Measurements from ENCODE around the gene MXI1.

Gene MXI1

DNA sequence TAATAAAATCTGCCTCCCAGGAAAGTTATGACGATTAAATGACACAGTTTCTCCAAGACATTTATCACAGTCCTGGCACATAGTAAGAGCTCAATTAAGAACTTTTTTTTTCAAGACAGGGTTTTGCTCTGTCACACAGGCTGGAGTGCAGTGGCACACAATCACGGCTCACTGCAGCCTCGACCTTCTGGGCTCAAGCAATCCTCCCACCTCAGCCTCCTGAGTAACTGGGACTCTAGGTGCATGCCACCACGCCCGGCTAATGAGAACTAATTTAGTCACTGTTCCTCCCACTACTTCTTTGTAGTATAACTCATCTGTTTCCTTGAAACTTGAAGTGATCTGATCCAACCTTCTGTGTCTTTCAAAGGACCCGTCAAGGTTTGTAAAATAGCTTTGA, 42.2 kb upstream of the MXI1 start:
- H3K27ac ChIP-seq, result no peak overlapping the region
- TF ChIP-seq, protein P1, sequence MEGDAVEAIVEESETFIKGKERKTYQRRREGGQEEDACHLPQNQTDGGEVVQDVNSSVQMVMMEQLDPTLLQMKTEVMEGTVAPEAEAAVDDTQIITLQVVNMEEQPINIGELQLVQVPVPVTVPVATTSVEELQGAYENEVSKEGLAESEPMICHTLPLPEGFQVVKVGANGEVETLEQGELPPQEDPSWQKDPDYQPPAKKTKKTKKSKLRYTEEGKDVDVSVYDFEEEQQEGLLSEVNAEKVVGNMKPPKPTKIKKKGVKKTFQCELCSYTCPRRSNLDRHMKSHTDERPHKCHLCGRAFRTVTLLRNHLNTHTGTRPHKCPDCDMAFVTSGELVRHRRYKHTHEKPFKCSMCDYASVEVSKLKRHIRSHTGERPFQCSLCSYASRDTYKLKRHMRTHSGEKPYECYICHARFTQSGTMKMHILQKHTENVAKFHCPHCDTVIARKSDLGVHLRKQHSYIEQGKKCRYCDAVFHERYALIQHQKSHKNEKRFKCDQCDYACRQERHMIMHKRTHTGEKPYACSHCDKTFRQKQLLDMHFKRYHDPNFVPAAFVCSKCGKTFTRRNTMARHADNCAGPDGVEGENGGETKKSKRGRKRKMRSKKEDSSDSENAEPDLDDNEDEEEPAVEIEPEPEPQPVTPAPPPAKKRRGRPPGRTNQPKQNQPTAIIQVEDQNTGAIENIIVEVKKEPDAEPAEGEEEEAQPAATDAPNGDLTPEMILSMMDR (conservative IDR thresholded peaks at IDR 0.05), result no peak

DNA sequence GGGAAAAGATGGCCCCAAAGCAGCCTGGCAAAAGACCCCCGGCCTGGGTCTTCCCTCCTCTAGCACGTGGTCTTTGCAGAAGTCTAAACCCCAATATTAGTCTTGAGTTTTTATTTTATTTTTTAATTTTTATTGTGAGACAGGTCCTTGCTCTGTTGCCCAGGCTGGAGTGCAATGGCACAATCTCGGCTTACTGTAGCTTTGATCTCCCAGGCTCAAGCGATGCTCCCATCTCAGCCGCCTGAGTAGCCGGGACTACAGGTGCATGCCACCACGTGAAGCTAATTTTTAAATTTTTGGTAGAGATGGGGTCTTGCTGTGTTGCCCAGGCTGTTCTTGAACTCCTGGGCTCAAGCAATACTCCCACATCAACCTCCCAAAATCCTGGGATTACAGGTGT, 40.3 kb upstream of the MXI1 start:
- H3K27ac ChIP-seq, result no peak overlapping the region
- TF ChIP-seq, protein P1 (conservative IDR thresholded peaks at IDR 0.05), result no peak

DNA sequence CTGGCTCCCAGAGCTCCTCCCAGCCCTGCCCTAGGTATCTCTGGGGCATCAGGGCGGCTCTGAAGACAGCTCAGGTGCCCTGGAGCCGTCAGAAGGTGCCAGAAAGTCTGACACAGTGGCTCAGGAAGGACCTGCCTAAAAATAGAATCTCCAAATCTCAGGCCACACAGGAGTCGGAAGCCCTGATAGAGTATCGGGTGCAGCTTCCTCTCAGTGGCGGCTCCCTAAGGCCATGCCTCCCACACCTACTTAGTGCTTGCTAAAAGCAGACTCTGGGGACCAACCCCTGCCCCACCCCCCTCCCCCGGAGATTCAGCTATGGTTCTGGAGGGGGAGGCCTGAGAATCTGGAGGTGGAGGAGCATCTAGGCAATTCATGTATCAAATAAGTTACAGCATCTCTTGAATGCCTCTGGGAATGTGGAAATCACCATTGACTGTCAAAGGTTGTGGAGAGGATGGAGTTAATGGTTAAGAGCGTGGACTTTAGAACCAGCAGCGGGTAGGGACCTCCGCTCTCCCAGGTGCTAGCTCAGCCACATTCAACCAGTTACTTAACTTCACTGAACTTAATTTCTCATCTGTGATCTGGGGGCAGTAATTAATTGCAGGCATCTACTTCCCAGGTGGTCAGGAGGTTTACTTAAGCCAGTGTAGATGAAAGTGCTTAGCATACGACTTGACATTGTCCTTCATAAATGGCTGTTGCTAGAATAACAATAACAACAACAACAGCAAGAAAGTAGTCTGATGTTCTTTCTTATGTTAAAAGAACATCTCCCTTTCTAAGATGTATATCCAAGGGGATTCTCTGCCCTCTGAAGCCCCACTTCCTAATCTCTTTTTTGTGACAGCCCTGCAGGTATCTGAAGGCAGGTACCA, 38.6 kb upstream of the MXI1 start:
- TF ChIP-seq, protein P1 (conservative IDR thresholded peaks at IDR 0.05), result no peak
- no peak overlapping the region for H3K27ac ChIP-seq

DNA sequence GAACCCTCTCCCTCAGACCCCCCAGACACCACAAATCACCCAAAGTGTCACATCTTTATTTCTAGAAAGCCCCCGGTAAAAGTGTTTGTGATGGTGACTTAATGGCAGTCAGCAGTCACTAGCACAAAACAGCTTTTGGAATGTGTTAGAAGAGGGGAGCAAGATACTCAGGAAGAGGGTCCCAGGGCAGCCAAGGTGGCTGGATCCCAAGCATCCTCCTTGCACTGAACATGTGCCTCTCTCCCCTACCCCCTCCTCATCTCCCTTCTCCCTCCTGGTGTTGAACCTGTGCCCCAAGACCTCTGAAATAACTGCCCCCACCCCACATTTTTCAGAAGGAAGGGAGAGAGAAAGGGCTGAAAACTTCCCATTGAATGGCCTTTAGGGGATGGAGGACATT, 37.8 kb upstream of the MXI1 start:
- no peak overlapping the region for H3K27ac ChIP-seq
- TF ChIP-seq, protein P1 (conservative IDR thresholded peaks at IDR 0.05), result no peak

DNA sequence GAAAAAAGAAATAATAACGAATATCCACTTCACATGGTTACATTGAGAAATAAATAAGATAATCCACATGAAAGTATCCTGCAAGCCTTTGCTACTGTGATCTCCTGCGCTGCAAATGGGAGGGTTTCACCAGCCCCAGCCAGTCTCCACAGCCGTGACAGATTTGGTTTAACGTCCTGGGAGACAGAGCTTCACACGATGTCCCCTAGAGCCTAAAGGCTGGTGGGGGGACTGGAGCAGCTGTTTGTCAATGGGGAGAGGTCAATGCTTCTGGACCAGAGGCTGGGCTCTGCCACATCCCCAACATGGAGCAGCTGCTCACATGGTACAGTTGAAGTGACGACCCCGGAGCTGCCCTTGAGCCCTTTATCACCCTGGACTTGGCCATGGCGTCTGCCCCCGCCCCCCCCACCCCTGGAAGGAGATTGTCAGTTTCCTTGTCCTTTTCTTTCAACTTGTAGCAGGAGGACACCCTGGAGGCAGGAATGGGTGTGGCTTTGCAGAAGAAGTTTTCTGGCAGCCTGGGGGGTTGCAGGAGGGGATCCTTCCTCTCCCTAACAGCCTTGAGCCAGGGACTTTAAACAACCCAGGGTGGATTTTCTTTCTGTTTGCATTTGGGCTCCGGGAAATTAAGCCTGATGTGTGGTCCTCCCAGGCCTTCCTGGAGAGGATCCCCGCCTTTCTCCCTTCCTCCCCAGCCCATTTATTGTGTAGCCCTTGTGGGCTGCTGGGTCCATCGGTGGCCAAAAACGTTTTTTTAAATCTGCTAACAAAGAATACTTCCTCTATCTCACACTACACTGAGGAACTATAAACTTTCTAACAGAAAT, 37.0 kb upstream of the MXI1 start:
- H3K27ac ChIP-seq, result no peak overlapping the region
- TF ChIP-seq, protein P1 (conservative IDR thresholded peaks at IDR 0.05), result no peak

DNA sequence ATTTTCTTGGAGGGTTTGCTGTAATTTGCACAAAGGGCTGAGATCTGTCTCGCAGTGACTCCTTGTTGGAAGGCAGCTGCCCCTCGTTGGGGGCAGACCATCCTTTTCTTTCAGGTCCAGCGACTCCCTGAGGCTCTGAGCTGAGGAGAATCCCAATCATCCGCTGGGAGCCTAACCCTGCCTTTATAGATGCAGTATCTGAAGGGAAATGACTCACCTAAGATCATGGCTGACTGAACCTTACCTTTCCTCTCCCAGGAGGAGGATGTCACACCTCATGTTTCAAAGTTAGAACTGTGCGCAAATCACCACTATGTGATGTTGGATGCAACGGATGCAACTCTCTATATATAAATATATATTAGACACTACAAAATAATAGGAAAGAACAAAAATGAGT, 36.4 kb upstream of the MXI1 start:
- TF ChIP-seq, protein P1 (conservative IDR thresholded peaks at IDR 0.05), result no peak
- H3K27ac ChIP-seq, result no peak overlapping the region

DNA sequence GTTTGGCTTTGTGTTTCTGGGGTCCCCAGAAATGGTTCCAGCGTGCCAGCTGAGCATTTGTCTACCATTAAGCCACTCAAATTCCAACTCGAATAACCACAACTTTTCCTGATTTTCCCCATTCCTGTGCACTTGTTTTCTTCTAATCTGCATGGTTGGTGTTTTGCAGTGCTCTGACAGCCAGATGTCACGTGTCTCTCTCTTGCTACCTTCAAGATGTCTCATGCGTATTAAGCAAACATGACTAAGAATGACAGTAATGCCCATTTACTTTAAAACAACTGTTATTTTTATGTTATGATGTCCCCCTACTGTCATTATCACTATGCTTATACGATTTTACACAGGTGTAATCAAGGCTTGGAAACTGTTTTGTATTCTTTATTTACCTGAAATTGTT, 35.2 kb upstream of the MXI1 start:
- TF ChIP-seq, protein P1 (conservative IDR thresholded peaks at IDR 0.05), result no peak
- H3K27ac ChIP-seq, result no peak overlapping the region

Data from VCaP (cell line).